ENCODE data around the gene COPZ1. TPM values are rescaled to one million over a fixed set of nuclear protein-coding genes. Genes with fewer than 3 reads are reported as not detected.

Gene COPZ1
- total and polyA plus RNA-seq, 9 of the 15 experiments (the other 6 are each of a cell fraction or from before 2014, with no cell fraction given), result 137 to 487 (median 233) TPM

DNA sequence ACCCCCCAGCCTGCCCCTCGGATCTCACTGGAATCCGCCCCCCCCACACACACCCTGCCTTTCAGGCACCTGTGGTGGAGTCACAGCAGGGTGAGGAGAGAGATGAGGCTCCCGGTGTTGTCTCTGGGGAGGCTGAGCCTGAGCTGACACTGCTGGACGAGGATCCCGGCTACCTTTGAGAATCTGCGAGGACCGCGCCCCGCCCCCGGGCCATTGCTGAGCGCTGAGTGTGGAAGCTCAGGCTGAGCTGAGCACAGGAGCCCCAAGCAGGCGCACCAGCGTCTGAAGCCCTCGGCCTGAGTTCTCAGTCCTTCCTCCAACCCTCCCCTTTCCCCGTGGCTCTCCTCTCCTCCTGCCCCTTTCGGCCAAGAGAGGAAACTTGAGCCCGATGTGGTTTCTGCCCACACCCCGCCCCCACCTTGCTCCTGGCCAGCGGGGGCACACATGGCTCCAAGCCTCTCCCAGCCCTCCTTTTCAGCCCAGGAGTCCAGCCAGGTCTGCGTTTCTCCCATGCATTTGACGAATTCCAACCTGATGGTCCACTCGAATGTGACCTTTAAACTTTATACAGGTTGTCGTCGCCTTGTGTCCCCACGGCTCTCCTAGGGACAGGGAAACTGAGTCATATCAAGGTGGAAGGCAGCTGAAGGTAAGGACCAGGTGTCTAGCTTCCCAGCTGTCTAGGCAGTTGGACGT is 24.1 kb upstream of the COPZ1 start, which contains the start of gene NFE2 (continued):
- TF ChIP-seq ZBTB7A (IDR thresholded peaks at IDR 0.05; ENCODE audit: borderline replicate concordance, control insufficient read depth, low read depth, low read length) (peak; percentile 71; the same call in 1 of the 2 replicates), CTBP1 (IDR thresholded peaks at IDR 0.05; ENCODE audit: borderline replicate concordance) (peak; percentile 78), NR2C1 (IDR thresholded peaks at IDR 0.05) (no peak), NR2C1 (tag; IDR thresholded peaks at IDR 0.05) (peak; percentile 64), GATAD2A (IDR thresholded peaks at IDR 0.05) (peak; percentile 49; the same call in 1 of the 2 replicates), TBL1XR1 (IDR thresholded peaks at IDR 0.05; ENCODE audit: low read length in 2 of 2) (no peak; a peak in 1 of 4 replicates), L3MBTL2 (IDR thresholded peaks at IDR 0.05) (peak; percentile 58), CBFB (CRISPR knock-in tag; IDR thresholded peaks at IDR 0.05) (peak; percentile 92), ZNF583 (CRISPR knock-in tag; IDR thresholded peaks at IDR 0.05) (peak; percentile 34; the same call in 1 of the 2 replicates), YY1 (IDR thresholded peaks at IDR 0.05; ENCODE audit: borderline replicate concordance in 1 of 3, control insufficient read depth in 1 of 3, extremely low read depth in 1 of 3, insufficient read depth in 3 of 3, insufficient read length in 1 of 3, insufficient replicate concordance in 2 of 3, low read depth in 1 of 3, low read length in 2 of 3) (peak in 2 of 3 experiments; percentile 43 to 70), NONO (IDR thresholded peaks at IDR 0.05; ENCODE audit: low read depth in 2 of 2, low read length in 1 of 2) (no peak), ZNF263 (CRISPR knock-in tag; IDR thresholded peaks at IDR 0.05; ENCODE audit: borderline replicate concordance) (no peak), ADNP (tag; IDR thresholded peaks at IDR 0.05) (no peak), LCOR (CRISPR knock-in tag; IDR thresholded peaks at IDR 0.05) (peak; percentile 50; the same call in 1 of the 2 replicates), CCNT2 (IDR thresholded peaks at IDR 0.05; ENCODE audit: borderline replicate concordance, extremely low read depth, insufficient read length, low read depth, low read length) (peak; percentile 50), NR1H2 (CRISPR knock-in tag; IDR thresholded peaks at IDR 0.05) (0 out of 2 replicates have a peak, but pooled peaks have one; percentile 52), CREM (IDR thresholded peaks at IDR 0.05; ENCODE audit: low read depth) (peak; percentile 57; the same call in 1 of the 2 replicates), ATF1 (CRISPR knock-in tag; IDR thresholded peaks at IDR 0.05) (no peak), ATF1 (tag; IDR thresholded peaks at IDR 0.05) (0 out of 2 replicates have a peak, but pooled peaks have one; percentile 23), TEAD4 (IDR thresholded peaks at IDR 0.05; ENCODE audit: low read length) (peak; percentile 21; the same call in 1 of the 2 replicates), TEAD4 (CRISPR knock-in tag; IDR thresholded peaks at IDR 0.05; ENCODE audit: borderline replicate concordance) (no peak)
- TF ChIP-seq, protein P1, sequence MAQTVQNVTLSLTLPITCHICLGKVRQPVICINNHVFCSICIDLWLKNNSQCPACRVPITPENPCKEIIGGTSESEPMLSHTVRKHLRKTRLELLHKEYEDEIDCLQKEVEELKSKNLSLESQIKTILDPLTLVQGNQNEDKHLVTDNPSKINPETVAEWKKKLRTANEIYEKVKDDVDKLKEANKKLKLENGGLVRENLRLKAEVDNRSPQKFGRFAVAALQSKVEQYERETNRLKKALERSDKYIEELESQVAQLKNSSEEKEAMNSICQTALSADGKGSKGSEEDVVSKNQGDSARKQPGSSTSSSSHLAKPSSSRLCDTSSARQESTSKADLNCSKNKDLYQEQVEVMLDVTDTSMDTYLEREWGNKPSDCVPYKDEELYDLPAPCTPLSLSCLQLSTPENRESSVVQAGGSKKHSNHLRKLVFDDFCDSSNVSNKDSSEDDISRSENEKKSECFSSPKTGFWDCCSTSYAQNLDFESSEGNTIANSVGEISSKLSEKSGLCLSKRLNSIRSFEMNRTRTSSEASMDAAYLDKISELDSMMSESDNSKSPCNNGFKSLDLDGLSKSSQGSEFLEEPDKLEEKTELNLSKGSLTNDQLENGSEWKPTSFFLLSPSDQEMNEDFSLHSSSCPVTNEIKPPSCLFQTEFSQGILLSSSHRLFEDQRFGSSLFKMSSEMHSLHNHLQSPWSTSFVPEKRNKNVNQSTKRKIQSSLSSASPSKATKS (CRISPR knock-in tag; IDR thresholded peaks at IDR 0.05), result peak; percentile 60; the same call in 1 of the 2 replicates
- TF ChIP-seq, protein P2, sequence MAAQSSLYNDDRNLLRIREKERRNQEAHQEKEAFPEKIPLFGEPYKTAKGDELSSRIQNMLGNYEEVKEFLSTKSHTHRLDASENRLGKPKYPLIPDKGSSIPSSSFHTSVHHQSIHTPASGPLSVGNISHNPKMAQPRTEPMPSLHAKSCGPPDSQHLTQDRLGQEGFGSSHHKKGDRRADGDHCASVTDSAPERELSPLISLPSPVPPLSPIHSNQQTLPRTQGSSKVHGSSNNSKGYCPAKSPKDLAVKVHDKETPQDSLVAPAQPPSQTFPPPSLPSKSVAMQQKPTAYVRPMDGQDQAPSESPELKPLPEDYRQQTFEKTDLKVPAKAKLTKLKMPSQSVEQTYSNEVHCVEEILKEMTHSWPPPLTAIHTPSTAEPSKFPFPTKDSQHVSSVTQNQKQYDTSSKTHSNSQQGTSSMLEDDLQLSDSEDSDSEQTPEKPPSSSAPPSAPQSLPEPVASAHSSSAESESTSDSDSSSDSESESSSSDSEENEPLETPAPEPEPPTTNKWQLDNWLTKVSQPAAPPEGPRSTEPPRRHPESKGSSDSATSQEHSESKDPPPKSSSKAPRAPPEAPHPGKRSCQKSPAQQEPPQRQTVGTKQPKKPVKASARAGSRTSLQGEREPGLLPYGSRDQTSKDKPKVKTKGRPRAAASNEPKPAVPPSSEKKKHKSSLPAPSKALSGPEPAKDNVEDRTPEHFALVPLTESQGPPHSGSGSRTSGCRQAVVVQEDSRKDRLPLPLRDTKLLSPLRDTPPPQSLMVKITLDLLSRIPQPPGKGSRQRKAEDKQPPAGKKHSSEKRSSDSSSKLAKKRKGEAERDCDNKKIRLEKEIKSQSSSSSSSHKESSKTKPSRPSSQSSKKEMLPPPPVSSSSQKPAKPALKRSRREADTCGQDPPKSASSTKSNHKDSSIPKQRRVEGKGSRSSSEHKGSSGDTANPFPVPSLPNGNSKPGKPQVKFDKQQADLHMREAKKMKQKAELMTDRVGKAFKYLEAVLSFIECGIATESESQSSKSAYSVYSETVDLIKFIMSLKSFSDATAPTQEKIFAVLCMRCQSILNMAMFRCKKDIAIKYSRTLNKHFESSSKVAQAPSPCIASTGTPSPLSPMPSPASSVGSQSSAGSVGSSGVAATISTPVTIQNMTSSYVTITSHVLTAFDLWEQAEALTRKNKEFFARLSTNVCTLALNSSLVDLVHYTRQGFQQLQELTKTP (IDR thresholded peaks at IDR 0.05; ENCODE audit: low read depth in 1 of 2, partially characterized antibody in 2 of 2), result peak; percentile 31 to 86
